ENCODE results near the gene SYCN.

SYCN gene

DNA sequence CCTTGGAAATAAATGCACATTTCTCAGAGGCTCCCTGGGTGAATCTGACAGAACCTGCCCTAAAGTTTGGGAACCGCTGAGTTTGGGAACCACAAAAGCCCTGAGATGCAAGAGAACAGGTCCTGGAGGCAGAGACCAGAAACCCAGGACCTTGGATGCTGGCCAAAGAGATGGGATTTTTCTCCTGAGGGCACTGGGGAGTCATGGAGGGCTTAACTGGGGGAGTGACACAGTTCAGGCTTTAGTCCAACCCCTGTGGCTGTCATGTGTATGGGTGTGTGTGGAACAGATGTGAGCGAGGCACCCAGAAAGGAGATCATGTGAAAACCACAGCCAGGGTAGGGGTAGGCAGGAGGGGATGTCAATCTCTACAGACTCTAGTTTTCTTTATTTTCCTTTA, 11.2 kb downstream of the SYCN start:
- DNase-seq = no peak

DNA sequence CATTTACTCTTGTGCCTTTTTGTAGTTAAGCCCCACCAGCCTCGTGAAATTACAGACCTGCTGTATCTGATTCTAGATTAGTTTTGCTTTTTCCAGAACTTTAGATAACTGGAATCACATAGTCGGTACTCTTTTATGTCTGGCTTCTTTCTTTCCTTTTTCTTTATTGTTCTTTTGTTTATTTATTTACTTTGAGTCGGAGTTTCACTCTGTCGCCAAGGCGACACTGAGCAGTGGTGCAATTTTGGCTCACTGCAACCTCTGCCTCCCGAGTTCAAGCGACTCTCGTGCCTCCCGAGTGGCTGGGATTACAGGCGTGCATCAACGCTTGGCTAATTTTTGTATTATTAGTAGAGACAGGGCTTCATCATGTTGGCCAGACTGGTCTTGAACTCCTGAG, 13.3 kb downstream of the SYCN start:
- no peak for DNase-seq

DNA sequence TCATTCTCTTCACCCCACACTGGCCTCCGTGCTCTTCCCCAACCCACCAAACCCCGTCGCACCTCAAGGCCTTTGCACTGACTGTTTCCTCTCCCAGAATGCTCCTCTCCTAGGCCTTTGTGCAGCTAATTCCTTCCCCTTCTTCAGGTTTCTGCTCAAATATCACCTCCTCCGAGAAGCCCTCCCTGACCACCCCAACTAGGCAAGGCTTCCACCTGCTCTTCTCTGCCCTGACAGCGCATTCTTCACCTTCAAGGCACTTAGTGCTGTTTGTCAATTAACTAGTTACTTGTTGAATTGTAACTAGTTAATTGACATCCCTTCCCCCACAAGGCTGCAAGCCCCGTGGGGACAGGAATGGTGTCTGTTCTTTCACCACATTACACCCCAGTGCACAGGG, 15.1 kb downstream of the SYCN start:
- DNase-seq = no peak

DNA sequence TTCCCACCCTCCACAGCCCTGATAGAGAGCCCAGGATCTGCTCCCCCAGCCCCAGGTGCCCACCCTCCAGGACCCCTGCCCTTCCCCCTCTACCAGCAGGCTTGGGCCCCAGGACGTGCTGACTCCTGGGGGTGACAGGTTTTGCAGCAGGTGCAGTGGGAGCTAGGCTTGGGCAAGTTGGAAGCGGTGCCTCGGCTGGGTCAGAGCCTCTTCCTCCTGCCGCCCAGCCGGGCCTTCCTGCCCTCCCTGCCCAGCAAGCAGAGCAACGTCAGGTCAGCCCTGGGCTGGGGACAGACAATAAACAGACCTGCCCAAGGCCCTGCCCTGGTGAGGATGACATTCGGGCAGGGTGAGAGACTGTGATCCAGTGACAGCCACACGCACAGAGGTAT, 16.5 kb downstream of the SYCN start:
- no peak for DNase-seq

DNA sequence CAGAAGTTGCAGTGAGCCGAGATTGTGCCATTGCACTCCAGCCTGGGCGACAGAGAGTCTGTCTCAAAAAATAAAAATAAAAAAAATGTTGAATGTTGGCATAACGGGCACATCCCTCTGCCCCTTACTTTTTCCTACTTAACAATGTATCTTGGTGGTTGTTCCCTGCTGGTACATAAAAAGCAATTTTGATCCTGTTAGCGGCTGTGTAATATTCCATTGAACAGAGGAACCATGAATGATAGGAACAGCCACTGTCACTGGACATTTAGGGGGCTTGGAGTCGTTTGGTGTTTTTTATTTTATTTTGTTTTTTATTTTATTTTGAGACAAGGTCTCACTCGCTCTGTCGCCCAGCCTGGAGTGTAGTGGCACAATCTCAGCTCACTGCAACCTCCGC, 17.7 kb downstream of the SYCN start:
- DNase-seq = no peak

DNA sequence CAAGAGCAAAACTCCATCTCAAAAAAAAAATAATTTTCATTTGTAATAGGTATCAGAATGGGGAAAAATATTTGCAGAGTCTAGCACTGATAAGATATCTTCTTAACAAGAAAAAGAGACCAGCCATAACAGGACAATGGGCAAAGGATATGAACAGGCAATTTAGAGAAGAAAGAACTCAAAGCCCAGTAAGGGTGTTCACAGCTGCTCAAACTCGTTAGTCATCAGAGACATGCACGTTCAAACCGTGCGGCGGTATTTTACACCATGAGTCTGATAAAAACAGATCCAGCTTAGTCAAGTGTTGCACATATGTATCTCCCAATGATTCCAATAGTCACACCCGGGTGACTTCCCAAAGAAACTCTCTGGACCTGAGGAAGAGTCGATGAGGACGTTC, 21.0 kb downstream of the SYCN start:
- DNase-seq = no peak

DNA sequence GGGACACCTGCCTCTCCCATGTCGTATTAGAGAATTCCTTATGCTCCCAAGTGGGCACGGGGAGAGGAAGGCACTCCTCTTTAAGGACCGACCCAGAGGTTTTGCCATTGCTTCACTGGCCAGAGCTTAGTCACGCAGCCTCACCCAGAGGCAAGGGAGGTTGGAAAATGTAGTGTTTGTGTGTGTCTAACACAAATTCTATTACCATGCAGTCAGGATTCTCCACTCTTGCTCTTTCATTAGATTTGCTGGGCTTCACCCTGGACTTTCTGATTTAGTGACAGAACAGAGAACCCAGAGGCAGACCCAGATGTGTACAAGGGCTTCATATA, 21.9 kb downstream of the SYCN start:
- DNase-seq = no peak

DNA sequence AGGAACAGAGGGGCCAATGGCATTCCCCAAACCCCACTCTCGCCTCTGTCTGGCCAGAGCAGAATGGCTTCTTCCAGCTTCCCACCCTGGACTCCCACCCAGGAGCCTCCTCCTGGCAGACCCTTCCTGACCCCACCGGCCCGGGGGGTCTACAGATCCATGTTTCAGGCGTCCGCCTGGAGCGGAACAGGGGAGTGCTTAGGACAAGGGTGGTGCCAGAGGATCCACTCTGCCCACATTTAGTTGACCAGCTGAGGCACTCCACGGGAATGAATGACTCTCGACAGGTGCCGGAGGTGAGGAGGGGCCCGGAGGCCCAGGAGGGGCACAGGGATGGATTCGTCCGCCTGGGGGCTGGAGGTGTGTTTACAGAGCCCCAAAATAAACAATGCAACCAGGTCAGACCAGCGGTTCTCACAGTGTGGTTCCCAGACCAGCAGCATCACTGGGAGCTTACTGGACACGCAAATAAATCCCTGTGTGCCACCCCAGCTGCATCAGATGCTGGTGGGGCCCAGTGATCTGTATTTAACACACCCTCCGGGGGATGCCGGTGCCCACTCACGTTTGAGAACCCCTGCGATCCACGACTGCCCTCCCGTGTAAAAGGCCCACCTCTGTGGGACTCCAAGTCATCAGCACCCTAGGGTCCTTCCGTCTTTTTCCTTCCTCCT, 22.4 kb downstream of the SYCN start:
- DNase-seq = no peak

DNA sequence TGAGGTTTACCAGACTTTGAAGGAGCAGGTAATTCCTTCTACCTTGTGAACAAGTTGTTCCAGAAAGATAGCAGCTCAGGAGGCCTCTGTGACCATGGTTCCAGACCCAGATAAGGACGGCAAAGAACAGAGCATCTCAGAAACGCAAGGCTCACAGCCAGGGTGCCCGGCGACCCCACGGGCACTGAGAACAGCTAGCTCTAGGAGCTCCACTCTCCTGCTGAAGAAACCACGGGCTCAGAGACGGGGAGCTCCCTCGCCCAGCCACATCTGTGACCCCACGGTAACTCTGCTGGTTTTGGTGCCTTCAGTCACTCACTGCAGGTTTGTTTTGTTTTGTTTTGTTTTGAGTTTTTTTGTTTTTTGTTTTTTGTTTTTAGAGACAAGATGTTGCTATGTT, 23.3 kb downstream of the SYCN start:
- no peak for DNase-seq

DNA sequence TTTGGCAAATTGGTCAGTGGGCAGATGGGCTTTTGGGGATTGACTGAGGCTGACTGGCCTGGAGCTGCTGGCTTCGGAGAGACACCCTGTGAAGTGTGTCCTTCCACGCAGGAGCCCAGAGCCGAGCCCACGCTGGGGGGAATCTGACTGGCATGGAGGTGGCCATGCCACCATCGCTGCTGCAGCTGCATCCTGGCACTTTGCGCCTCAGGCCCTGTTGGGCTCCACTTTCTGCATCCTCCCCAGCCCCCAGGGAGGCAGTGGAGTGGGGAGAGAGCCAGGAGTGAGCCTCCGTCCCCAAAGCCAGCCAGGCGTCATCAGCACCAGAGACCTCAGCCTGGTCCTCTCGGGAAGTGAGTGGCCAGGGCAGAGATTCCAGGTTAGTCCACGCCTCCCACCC, 24.3 kb downstream of the SYCN start:
- no peak for DNase-seq

DNA sequence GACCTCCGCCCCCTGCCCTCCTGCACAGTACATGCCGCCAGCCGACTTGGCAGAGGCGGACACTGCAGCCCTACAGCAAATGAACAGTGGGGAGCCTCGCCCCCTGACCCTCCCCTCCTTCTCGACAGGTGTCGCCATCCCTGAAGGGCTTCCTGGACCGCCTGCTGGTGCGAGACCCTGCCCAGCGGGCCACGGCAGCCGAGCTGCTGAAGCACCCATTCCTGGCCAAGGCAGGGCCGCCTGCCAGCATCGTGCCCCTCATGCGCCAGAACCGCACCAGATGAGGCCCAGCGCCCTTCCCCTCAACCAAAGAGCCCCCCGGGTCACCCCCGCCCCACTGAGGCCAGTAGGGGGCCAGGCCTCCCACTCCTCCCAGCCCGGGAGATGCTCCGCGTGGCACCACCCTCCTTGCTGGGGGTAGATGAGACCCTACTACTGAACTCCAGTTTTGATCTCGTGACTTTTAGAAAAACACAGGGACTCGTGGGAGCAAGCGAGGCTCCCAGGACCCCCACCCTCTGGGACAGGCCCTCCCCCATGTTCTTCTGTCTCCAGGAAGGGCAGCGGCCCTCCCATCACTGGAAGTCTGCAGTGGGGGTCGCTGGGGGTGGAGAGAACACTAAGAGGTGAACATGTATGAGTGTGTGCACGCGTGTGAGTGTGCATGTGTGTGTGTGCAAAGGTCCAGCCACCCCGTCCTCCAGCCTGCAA, 25.6 kb downstream of the SYCN start:
- no peak for DNase-seq

DNA sequence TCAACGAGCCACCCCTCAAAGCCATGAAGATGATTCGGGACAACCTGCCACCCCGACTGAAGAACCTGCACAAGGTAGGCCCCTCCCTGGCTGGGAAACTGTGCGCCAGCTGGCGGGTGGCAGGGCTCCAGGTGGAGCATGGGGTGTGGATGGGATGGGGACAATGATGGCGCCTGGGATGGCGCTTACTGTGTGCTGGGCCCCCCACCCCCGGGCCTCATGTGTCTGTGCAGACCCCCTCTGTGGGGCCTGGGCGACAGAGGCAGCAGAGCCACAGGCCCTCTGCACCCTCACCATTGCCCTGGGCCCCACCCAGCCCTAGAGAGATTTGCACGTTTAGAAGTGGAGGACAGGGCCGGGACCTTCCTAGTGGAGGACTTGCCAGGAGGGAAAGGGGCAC, 26.3 kb downstream of the SYCN start:
- DNase-seq = no peak

DNA sequence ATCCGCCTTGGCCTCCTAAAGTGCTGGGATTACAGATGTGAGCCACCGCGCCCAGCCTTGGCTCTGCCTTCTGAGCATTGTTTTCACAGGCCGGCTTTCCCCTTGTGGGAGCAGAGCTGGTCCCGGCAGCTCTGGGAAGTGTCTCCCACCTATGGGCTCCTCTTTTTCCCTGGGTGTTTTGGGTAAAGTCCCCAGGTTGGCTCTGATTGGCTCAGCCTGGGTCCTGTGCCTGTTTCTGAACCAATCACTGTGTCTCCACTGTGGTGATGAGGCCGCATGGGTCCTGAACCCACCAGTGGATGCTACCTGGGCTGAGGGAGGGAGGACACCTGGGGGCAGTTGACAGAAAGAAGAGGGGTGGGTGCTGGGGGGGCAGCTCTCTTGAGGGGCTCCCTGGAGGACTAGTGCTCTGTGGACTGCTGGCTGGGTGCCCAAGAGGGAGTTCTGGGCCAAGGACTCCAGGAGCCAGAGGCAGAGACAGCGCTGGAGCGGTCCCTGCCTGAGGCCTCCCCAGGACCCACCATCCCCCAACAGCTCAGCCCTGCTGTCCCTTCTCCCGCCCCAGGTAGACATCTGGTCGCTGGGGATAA, 26.9 kb downstream of the SYCN start:
- DNase-seq = no peak

DNA sequence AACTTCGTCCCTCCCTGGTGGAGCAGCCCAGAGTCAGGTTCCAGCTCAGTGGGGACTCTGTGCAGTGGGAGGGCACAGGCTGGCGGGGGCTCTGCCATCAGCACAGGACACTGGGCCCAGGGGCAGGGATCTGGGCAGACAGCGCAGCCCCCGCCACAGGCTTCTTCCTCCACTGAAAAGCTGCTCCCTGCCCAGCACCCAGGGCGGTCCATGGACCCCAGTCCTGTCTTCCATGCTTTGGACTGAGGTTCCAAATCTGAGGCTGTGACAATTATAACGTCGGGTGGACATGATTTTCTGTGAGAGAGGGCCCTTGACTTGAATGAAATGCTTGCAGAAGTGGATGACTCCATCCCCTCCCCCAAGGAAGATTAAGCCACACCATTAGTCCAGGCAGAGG, 28.5 kb downstream of the SYCN start:
- no peak for DNase-seq

DNA sequence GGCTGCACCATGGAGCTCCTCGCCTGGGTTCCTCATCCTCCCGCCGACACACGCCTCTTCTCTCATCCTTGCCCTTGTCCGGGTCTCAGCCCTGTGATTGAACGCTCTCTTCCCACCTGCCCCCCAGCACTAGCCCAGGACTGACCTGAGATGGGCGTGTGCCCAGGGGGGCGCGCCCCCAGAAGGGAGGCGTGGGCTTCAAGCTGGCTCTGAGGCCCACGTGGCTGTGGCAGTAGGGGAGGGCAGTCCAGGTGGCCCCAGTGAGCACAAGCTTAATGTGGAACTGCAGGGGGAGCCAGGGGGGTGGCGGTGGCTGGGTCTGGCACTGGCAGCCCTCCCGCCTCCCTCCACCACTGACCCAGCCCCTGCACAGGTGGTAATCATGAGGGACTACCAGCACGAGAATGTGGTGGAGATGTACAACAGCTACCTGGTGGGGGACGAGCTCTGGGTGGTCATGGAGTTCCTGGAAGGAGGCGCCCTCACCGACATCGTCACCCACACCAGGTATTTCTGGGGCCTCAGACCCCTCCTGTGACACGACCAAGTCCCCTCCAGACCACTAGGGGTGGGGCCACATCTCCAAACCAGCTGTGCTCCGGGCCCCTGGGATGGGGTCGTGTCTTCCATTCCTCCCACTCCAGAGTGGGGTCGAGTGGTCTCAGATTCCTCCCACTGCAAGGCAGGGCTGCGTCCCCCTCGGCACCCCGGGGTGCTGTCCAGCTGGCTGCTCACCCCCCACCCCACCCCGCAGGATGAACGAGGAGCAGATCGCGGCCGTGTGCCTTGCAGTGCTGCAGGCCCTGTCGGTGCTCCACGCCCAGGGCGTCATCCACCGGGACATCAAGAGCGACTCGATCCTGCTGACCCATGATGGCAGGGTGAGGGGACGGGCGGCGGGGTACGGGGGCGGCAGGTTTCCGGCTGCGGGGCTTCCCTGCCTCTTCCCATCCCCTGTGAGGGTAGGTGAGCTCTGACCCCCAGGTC, 29.2 kb downstream of the SYCN start:
- DNase-seq = no peak

DNA sequence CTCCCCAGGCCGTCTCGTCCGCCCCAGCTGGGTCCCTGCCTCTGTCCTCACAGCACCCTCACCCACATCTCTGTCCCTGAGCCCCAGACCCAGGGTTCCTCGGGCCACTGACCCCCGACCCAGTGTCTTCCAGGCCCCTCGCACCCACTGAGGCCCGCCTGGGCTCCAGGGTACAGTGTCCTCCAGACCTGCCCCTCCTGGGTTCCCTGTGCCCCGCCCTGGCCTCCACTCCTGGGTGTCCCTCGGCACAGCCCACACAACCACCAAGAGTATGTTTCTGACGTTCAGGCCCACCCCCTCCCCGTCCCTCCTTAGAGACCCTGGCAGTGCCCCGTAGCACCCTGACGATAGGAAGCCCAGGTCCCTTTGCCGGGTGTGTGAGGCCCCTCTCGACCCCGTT, 29.9 kb downstream of the SYCN start:
- no peak for DNase-seq

DNA sequence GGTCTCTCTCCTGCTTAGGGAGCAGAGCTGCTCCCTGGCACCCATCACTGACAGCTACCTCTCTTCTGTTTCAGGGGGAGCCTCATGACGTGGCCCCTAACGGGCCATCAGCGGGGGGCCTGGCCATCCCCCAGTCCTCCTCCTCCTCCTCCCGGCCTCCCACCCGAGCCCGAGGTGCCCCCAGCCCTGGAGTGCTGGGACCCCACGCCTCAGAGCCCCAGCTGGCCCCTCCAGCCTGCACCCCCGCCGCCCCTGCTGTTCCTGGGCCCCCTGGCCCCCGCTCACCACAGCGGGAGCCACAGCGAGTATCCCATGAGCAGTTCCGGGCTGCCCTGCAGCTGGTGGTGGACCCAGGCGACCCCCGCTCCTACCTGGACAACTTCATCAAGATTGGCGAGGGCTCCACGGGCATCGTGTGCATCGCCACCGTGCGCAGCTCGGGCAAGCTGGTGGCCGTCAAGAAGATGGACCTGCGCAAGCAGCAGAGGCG, 30.5 kb downstream of the SYCN start:
- no peak for DNase-seq

DNA sequence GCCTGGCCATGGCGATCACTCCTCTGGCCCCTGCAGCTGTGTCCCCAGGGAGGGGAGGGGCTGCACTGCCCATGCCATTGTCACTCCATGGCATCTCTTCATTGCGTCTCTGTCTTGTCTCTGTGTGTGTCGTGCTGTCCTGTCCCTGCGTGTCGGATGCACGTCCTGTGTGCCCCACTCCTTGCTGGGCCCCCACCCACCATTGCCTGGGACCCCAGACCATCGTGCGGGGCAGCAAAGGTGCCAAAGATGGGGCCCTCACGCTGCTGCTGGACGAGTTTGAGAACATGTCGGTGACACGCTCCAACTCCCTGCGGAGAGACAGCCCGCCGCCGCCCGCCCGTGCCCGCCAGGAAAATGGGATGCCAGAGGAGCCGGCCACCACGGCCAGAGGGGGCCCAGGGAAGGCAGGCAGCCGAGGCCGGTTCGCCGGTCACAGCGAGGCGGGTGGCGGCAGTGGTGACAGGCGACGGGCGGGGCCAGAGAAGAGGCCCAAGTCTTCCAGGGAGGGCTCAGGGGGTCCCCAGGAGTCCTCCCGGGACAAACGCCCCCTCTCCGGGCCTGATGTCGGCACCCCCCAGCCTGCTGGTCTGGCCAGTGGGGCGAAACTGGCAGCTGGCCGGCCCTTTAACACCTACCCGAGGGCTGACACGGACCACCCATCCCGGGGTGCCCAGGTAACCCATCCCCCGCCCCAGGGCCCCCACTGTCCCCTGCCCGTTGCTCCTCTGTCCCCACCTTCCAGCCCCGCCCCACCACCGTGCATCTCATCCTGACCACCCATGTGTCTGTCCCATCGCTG, 31.2 kb downstream of the SYCN start:
- DNase-seq = no peak

DNA sequence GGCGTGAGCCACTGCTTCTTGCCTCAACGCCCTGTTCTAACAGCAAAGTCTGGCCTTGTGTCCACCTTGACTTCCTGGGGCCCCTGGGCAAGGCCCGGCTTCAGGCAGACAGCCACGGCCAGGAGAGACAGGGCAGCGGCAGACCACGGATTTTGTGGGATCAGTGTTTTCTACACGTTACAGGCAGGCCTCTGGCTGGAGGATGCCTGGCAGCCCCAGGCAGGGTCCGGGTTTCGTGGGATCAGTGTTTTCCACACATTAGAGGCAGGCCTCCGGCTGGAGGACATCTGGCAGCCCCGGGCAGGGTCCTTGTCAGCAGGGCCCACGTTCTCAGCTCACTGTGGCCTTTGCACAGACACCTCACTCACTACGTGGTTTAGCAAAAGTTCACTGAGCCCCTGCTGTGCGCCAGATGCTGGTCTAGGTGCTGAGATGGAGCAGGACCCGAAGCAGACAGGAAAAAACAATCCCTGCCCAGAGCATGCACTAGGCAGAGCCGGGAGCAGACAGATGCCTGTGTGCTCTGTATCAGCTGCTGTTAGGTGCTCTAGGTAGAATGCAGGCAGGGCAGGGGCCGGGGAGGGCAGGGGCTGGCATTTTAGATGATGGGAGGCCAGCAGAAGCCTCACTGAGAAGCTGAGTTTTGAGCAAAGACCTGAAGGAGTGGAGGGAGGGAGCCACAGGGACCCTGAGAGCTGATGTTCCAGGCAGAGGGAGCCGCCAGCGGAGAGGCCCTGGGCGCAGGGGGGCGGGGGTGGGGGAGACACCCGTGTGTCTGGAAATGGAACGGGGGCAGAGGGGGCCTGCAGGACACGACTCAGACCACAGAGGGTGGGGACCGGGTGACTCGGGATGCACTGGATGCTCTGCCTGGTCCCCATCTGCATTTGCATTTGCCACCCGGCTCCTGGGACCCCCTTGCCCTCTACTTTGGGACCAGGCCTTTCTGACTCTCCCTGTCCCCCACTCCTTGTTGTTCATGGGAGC, 32.3 kb downstream of the SYCN start:
- no peak for DNase-seq

DNA sequence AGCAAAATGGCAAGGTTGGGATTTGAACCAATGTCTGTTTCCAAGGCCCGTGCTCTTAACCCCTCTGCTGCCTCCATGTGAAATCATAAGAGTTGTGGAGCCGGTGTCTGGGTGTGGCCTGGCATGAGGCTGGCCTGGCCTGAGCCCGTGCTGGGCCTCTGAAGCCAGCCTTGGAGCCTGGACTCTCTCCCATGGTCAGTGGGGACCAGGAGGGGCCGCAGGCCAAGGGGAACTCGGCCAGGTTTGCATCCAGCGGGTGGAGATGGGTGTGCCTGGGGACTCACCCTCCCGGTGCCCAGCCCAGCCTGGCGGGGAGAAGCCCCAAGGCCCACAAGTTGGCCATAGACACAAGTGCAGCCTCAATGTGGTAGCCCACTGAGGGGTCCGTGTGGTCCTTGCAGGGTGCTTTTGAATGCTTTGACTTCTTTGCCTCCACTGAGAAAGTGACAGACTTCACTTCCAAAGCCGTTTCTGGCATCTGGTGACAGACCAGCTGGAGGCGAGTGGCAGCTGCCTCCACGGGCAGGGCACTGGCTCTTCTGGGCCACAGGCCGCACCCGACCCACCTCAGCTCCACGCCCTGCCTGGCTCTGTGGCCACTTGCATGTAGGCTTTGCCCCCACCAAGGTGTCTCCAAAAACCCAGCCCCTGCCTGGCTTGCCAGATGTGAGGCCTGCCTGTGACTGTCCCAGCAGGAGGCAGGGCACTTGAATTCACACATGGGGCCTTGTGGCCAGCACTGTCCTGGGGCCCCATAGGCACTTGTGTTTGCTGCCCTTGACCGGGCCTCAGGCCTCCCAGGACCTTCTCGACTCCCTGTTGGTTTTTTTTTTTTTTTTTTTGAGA, 33.5 kb downstream of the SYCN start:
- no peak for DNase-seq

All from stimulated activated CD4-positive, alpha-beta T cell treated with anti-CD3 and anti-CD28 coated beads, Interleukin-1b, Interleukin-23, amount 100 ng/mL, for 48 hours (primary cell).